NCI-H2029 treated with DMSO at 0.1 percent for 48 hours (cell line): ENCODE data around the gene ZNF263.
"Not testable (repeated sequence)": the region's sequence is repeated elsewhere in the genome, so short reads cannot be mapped to it uniquely, and the experiment has no call there.

Experiments used
- DNase-seq: peaks from one replicate; lab custom pipeline; 2025; lab: John Stamatoyannopoulos, UW

The ZNF263 gene

DNA sequence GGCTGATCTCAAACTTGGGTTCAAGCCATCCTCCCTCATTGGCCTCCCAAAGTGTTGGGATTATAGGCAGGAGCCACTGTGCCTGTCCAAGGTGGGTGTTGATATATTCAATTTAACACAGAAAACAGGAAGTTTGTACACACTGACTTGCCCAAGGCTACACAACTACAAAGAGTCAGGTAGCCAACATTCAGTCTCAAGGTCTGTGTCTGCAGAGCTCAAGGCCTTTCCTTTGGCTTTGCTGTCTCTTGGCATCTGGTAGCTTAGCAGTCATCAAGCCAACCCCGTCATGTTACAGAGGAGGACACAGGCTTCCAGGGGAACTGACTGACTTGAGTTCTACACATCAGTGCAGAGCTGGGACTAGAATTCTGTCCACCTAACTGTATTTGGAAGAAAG, 15.0 kb upstream of the ZNF263 start:
- DNase-seq, result no peak

- not testable (repeated sequence) for DNase-seq
Observed at GRCh38 chr16:3270718-3271117, 12.6 kb upstream of the ZNF263 start.

DNA sequence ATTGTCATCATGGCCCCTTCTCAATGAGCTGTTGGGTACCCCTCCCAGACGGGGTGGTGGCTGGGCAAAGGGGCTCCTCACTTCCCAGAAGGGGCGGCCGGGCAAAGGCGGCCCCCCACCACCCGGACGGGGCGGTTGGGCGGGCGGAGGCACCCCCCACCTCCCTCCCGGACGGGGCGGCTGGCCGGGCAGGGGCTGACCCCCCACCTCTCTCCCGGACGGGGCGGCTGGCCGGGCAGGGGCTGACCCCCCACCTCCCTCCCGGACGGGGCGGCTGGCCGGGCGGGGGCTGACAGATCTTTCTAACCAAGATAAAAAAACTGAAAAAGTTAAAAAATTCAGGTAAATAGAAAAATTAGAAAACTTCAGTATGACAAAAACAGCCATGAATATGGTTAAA, 12.0 kb upstream of the ZNF263 start:
- not testable (repeated sequence) for DNase-seq

GRCh38 chr16:3274490-3274889, 8.8 kb upstream of the ZNF263 start:
- no peak for DNase-seq

DNA sequence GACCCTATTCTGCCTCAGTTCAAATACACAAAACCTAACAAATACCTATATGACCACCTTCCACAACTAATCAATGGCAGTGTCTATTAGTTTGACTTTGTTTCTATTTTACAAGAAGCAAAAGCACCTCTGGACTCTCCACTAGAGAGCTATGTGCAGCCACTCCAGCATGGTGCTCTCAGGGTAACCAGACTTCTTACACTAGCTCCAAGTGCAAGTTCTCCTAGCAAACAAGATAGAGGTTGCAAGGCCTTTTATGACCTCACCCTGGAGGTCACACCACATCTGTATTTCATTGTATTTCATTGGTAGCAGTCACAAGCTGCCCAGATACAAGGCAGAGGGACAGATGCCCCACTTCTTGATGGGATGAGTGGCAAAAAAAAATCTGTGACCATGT, 8.3 kb upstream of the ZNF263 start:
- no peak for DNase-seq

- no peak for DNase-seq
Observed at GRCh38 chr16:3276679-3277078, 6.6 kb upstream of the ZNF263 start.

DNA sequence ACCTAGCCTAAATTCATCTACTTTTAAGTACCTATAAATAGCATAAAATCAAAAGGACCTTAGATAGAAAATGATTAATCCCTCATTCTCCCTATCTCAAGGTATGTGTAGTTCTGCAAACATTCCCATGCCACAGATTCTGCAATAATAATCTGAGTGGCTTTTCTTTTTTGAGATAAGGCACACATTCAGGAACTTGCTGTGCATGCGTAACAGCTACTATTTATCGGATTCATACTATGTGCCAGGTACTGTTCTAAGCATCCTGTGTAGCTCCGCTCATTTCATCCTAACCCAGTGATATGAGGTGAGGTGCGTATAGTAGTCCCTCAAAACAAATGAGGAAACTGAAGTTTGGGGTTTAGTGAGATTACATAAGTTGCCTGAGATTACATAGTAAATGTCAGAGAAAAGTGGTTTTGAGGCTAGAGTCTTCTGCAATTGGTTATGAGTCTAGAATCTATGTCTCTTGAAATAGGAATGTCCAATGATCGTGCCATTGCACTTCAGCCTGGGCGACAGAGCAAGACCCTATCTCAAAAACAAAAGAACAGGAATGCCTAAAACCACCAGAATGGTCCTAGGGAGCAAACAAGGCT, 2.0 kb upstream of the ZNF263 start:
- no peak for DNase-seq

- peak; percentile 62 for DNase-seq
Observed at GRCh38 chr16:3282103-3282729, 1.1 kb upstream of the ZNF263 start.

DNA sequence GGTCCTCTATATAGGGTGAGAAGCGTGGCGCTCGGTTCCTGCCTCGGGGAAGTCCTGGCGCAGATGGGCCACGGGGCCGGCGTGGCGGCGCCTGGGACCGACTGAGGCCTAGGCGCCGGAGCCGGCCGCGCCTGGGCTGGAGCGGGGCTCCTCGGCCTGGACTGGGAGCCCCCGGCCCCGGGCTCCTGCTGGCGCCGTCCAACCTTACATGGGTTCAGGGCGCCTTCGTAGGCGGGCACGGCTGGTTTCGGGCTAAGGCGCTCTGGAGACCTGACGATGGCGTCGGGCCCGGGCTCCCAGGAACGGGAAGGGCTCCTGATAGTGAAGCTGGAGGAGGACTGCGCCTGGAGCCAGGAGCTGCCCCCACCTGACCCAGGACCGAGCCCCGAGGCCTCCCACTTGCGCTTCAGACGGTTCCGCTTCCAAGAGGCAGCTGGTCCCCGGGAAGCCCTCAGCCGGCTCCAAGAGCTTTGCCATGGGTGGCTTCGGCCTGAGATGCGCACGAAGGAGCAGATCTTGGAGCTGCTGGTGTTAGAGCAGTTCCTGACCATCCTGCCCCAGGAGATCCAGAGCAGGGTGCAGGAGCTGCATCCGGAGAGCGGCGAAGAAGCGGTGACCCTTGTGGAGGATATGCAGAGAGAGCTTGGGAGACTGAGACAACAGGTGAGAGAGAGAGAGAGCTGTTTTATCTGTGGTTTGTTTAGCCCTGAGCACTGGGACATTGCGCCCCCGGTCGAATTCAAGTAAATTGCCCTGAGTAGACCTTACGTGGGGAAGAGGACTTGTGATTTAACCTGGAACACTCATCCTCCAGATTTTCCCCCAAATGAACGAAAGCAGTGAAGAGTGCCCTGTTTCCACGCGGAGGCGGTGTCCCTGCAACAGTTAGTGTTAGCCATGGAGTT, 504 bp downstream of the ZNF263 start:
- DNase-seq, result no peak

DNA sequence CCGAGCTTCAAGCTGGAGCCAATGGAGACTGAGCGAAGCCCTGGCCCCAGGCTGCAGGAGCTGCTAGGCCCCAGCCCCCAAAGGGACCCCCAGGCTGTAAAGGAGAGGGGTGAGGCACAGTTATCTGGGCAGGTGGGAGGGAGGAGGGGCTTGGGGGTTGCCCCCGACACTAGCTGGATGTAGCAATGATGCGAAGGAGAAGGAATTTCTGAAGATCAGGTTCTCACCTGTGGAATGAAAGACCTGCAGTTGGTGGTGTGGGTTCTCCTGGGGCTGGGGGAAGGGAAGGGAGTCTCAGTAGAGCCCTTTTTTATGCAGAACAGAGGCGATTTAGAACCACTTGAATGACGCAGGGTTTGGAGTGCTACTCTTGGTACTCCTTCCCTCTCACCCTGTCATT, 1.8 kb downstream of the ZNF263 start:
- DNase-seq, result no peak

DNA sequence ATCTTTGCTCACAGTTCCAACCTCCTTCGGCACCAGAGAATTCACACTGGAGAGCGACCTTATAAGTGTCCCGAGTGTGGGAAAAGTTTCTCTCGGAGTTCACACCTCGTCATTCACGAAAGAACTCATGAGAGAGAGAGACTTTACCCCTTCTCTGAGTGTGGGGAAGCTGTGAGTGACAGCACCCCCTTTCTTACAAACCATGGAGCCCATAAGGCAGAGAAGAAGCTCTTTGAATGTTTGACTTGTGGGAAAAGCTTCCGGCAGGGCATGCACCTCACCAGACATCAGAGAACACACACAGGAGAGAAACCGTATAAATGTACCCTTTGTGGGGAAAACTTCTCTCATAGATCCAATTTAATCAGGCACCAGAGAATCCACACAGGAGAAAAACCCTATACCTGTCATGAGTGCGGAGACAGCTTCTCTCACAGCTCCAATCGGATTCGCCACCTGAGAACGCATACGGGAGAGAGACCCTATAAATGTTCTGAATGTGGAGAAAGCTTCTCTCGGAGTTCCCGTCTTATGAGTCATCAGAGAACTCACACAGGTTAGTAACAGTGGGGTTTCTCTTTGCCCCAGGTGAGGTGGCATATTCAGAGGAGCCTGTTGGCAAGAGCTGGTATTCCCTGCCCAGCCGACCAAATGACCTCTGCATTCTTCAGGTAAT, 6.8 kb downstream of the ZNF263 start:
- no peak for DNase-seq

- no peak for DNase-seq
Observed at GRCh38 chr16:3292604-3293003, 9.3 kb downstream of the ZNF263 start.

DNA sequence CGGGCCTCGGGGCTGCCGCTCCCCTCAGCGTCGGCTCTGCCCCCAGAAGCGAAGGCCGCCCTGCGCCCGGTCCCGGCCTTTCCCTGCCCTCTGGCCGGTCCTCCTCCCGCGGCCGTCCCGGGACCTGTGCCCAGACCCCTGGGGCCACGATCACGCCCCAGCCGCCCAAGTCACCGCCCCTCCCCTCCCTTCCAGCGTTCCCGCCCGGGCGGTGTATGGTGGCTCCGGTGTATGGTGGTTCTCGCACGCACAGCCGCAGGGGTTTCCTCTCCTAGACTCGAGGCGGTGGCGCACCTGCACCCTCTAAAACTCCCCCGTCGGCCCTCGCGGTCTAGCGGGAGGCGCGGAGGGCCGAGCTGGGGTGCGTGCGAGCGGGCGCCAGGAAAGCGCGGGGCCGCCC, 11.9 kb downstream of the ZNF263 start:
- no peak for DNase-seq

GRCh38 chr16:3295783-3296182, 12.5 kb downstream of the ZNF263 start:
- no peak for DNase-seq

DNA sequence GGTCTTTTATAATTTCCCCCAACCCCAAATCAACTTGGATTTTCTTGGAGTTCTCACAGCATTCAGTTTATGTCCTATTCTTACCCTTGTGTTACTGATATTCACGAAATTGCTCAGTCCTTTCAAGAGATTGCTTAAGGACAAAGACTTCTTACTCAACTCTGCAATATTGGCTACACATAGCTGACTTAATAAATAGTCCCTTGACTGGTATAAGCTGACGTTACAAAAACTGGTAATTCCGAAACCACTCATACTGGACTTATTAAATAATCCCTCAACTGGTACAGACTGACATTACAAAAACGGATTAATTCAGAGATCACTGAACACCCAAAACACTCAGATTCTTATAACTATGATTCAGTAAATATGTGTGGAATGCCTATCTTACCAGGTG, 21.1 kb downstream of the ZNF263 start:
- no peak for DNase-seq

DNA sequence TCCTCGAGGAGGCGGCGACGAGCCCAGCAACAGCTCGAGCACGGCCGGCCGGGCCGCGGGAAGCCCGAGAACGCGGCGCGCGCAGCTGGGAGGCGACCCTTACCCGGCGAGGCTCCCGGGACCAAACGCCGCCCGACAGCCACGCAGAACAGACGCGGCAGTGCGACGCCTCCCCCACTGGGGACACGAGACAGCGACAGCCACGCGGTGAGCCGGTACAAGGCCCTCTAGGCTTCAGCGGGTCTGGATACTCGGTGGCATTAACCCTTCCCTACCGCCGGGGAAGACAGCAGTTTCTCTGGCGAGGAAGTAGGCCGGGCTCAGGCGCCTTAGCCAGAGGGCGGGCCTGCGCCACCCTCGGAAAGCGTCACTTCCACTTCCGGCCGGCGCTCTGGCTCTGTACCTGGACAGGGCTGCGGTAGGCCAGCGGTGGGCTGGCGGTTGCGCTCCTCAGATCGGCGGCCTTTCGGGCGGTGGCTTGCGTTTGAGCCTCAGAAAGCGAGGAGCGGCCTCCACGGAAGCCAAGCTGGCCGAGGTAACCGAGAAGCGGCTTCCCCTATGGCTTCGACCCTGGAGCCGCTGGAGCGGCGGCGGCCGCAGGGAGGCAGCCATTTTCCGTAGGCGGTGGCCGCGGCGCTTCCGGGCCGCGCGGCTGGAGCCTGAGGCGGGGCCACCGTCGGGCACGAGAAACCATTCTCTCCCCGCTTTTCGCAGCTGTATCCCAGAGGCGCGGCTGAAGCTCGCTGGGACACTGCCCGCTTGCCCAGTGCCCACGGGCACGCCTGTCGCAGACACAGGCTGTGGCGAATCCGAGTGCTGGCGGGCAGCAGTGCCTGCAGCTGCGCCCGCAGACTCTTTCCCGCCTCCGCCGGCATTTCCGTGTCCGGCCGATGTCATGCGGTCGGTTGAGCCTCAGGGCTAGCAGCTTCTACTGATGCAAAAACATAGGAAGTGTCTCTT, 22.1 kb downstream of the ZNF263 start, which contains the start of the genes TIGD7 and ZNF75A:
TSS of gene TIGD7 (minus strand) at position 322 of the 960 bp plus-strand sequence. CDS start 4,816 bp downstream, outside the sequence.
TSS of gene ZNF75A (plus strand) at position 389 of the 960 bp plus-strand sequence. CDS start 2,932 bp downstream, outside the sequence.
- peak; percentile 70 for DNase-seq

- DNase-seq, result no peak
Observed at GRCh38 chr16:3306078-3306477, 22.8 kb downstream of the ZNF263 start.

DNA sequence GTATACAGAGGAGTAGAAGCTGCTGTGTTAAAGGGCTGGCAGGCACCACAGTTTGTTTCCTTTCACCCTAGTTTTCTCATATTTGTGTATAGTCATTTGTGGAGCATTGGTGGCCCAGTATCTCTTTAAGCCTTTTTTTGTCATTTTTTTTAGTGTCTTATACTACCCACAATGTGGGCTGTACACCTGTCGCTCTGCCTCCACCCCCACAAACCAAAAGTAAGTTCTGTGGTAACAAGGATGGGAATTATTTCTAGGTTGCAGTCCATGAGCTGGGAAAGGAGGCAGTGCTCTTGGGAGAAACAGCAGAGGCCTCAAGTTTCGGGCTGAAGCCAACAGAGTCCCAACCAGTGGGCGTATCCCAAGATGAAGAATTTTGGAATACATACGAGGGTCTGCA, 28.2 kb downstream of the ZNF263 start:
- DNase-seq, result no peak

DNA sequence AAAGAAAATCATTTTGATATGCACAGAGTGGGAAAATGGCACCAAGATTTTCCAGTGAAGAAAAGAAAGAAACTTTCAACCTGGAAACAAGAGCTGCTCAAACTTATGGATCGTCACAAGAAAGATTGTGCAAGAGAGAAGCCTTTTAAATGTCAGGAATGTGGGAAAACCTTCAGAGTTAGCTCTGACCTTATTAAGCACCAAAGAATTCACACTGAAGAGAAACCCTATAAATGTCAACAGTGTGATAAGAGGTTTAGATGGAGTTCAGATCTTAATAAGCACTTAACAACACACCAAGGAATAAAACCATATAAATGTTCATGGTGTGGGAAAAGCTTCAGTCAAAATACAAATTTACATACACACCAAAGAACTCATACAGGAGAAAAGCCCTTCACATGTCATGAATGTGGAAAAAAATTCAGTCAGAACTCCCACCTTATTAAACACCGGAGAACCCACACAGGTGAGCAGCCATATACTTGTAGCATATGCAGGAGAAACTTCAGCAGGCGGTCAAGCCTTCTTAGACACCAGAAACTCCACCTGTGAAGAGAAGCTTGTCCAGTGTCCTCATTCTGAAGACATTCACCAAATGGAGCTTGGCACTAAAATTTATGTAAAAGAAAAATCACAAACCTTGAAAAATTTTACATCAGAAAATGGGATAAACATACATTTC, 34.2 kb downstream of the ZNF263 start:
- no peak for DNase-seq

GRCh38 chr16:3321816-3322215, 38.5 kb downstream of the ZNF263 start:
- no peak for DNase-seq
